ENCODE data around the gene TEAD4.

Gene TEAD4

DNA sequence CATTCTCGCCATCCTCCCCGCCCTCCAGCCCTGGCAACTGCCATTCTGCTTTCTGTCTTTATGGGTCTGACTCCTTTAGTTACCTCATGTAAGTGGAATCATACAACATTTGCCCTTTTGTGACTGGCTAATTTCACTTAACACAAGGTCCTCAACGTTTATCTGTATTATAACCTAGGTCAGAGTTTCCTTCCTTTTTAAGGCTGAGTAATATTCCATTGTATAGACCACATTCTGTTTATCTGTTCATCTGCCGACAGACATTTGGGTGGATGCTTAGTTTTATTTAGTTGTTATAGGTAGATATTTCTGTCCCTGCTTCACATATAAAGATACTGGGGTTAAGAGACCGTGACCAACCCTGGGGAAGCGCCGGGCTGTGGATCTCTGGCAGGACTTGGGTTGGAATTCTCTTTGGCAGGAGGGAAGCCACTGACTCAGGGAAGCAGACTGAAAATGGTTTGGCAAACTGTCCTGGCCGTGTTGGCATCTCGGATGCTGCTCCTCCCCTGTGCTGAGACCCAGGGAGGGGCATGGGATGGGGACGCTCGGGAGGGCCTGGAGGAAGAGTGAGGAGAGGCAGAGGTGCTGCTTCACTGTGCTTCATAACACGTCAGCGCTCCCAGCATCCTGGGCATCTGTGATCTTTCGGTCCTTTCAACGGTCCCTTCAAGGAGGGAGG, 38.9 kb downstream of the TEAD4 start:
- TF ChIP-seq, protein P1, sequence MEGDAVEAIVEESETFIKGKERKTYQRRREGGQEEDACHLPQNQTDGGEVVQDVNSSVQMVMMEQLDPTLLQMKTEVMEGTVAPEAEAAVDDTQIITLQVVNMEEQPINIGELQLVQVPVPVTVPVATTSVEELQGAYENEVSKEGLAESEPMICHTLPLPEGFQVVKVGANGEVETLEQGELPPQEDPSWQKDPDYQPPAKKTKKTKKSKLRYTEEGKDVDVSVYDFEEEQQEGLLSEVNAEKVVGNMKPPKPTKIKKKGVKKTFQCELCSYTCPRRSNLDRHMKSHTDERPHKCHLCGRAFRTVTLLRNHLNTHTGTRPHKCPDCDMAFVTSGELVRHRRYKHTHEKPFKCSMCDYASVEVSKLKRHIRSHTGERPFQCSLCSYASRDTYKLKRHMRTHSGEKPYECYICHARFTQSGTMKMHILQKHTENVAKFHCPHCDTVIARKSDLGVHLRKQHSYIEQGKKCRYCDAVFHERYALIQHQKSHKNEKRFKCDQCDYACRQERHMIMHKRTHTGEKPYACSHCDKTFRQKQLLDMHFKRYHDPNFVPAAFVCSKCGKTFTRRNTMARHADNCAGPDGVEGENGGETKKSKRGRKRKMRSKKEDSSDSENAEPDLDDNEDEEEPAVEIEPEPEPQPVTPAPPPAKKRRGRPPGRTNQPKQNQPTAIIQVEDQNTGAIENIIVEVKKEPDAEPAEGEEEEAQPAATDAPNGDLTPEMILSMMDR (IDR thresholded peaks at IDR 0.05; ENCODE audit: low read depth, low read length) = no peak
- no peak for DNase-seq (ENCODE audit: extremely low read depth, low read depth)

DNA sequence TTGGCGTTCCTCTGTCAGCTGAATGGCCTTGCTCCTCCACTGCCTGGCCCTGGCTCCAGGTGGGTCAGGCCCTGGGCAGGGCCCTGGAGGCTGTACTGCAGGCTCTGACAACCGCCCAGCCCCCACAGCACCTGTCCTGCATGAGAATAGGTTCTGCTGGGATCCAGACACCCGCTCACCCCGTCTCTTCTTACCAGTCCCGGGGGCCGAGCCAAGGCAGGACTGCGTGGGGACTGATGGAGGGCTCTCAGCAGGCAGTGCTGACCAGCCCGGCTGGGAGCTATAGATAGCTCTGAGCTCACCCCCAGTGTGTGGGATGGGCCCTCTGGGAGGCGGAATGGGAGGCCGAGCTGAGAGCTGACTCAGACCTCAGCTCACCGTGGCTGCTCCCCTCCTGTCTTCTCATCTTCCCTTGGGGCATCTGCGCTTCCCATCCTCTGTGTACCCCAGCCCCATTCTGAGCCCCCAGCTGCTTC, 39.6 kb downstream of the TEAD4 start:
- TF ChIP-seq, protein P1 (IDR thresholded peaks at IDR 0.05; ENCODE audit: low read depth, low read length) = no peak

DNA sequence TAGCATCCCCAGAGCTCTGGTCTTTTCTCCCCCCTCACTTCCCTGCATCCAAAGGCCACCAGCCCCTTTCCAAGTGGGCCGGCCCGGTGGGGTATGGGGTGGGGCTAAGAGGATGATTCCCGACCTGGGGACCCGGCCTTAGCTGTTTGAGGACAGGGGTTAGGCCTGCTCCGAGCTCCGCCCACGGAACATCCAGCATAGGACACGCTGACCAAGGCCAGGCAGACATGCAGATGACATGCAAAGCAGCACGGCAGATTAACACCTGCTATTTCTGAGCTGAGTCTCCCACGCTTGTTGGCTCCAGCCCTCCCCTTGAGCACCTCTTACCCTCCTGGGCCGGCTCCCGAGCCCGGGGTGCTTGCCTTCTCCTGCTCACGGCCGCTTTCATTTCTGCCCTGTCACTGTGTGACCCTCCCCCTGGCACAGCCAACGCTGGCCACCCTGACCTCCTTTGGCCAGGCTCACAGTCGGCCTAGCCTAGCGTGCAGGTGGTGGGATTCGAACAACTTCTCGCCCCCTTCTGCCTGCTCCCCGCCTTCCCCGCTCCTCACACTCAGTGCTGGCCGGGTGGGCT, 40.2 kb downstream of the TEAD4 start:
- TF ChIP-seq, protein P1 (IDR thresholded peaks at IDR 0.05; ENCODE audit: low read depth, low read length) = no peak
- no peak for DNase-seq (ENCODE audit: extremely low read depth, low read depth)

More for the DNA sequence above, 39.6 kb downstream of the TEAD4 start:
- DNase-seq (ENCODE audit: extremely low read depth, low read depth) = no peak

DNA sequence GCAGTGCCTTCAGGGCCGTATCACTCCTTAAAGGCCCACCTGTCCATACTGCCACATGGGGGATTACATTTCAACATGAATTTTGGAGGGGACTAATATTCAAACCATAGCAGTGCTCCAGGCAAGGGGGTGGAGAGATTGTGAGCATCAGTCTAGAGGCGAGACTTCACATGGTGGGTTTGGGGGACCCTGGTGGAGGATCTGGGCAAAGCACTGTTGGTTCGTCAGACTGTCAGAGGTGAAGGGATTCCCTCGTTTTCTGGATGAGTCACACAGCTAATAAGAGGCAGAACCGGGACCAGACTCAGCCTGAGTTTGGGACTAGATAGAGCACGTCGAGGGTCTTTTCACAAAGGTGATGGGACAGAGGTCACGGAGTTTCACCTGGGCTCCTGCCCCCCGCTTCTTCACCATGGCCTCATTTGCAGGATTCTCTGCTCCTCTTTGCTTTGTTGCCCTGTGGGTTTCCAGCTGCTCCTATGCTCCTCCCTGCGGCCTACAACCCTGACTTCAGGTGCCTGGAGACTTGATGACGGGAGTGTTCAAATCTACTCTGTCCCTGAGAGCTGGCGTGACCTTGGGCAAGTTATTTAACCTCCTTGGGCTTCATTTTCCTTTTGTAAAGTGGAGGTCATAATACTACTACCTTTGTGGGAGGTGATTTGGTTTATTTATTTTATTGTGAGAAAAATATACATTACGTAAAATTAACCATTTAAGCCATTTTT, 41.5 kb downstream of the TEAD4 start:
- no peak for DNase-seq (ENCODE audit: extremely low read depth, low read depth)

DNA sequence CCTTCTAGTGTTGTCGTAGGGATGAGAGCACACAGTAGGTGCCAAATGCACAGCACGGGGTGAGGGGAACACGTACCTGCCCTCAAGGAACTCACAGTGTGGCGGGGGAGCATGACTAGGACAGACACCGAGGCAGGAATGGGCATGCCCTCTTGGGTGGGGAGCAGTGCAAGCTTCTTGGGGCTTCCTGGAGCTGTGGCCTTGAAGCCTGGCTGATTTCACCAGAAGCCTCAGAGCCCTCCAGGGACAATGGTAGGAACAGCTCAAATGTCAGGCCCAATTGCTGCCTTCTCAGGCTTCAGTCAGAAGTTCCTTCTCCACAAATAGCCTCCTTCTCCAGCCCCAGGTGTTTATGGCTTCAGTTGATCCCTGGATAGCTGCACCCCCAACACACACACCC, 43.4 kb downstream of the TEAD4 start:
- DNase-seq (ENCODE audit: extremely low read depth, low read depth) = no peak
- TF ChIP-seq, protein P1 (IDR thresholded peaks at IDR 0.05; ENCODE audit: low read depth, low read length) = no peak

More for the DNA sequence above, 41.5 kb downstream of the TEAD4 start:
- TF ChIP-seq, protein P1 (IDR thresholded peaks at IDR 0.05; ENCODE audit: low read depth, low read length) = no peak; the same call in 1 of the 2 replicates

DNA sequence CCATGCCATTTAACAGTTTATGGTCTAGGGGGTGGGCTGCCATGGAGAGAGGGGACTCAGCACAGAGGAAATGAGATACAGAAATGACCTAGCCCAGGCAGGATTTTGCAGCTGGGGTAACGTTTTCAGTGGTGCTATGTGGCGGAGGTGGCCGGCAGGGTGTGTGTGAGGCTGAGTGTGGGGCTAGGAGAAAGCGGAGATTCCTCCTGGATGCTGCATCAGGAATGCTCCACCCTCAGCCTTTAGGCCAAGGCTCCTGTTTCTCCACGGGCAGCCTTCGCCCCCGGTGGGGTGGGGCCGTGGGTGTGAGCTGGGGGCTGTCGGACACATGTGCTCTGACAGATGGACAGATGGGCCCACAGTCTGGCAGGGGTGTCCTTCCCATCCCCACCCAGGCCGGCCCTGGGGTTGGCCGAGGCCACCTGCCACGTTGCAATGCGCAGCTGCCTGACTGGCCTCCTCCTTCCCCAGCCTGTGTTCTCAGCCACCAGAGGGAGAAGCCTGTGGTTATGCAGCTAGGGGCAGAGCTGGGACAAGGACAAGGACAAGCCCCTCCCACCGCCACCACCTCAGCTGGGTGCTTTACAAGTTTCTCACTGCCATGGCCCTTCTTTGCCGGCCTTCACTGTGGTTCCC, 44.3 kb downstream of the TEAD4 start:
- no peak for DNase-seq (ENCODE audit: extremely low read depth, low read depth)
- TF ChIP-seq, protein P1 (IDR thresholded peaks at IDR 0.05; ENCODE audit: low read depth, low read length) = no peak

All from AG09319 (cell line).